ENCODE results near the gene ANKS1A.
A peak's percentile ranks its signal among the peaks of the same experiment; 100 is the strongest.

Gene ANKS1A

DNA sequence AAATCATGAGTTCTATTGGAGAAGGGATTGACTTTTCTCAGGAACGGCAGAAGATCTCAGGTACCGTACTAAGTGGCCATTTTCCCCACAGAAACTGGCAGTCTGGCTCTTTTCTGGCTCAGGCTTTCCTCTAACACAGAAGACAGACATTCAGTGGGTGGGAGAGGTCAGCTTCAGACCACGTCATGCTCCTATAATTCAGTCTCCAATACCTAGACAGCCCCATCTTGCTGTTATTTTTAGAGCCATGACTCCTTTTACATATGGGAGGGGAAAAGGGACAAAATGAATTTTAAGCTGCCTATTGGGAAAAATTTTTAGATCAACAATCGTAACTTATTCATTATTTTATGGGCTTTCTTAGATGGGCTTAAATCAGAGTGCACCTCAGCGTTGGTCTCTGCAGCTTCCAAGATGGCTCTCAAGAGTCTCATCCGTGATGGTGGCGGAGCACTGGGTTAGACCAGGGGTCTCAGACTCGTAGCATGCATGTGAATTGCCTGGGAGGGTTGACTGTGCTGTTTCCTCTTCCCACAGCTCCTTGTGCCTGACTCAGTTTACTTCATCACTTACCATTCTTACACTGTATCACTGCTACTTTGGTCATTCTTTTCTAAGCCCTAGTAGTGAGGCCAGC is 165.2 kb downstream of the ANKS1A start:
- no peak for DNase-seq (ENCODE audit: low spot score)

DNA sequence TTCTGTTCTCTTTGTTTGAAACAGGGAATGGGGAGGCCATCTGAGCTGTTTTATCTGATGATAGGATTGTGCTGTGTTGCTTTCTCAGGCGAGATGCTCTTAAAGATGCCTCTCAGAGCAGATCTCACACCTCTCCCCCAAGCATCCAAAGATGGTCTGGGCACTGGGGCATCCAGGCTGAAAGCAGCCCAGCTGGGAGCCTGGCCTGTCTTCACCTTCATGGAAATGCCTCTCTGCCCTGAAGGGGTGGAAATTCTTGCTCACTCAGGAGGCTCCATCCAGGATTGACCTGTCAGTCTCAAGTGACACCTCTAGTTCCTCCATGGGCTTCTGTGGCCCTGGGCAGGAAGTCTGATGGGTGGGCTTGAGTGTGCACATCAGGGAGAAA is 165.7 kb downstream of the ANKS1A start:
- DNase-seq (ENCODE audit: low spot score): no peak

DNA sequence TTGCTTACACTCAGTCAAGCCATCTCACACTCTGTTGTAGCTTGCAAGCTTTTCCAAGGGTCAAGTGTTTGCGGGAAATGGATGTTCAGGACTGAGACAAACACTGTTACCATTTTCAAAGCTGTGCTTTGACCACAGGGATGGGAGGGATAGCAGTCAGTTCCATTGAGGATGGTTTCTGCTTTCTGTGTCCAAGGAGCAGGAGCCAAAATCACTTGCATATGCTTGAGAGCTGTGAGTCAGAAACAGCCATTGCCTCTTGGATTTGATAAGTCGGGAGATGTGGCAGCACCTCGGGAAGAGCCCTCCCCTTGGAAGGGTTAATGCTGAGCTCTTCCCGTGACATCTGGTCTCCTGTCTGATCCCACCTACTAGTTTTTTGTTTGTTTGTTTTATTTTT is 166.8 kb downstream of the ANKS1A start:
- DNase-seq (ENCODE audit: low spot score): no peak

DNA sequence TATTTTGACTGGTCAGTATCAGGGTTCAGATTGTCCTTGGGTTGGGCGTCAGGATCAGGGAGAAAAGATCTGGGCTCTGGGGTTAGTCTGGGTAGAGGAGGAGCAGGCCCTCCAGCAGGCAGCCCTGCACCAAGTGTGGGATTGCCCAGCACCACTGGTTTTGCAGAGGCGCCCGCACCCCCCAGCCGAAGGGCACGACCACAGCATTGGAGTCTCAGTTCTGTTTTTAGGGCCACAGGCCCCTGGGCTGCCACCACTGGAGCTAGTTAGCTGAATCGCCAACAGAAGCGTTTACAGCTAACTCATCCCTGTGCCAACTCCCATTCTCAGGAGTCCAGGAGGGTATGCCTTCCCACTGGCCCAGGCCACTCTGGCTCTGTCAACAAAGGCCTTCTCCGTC is 167.9 kb downstream of the ANKS1A start:
- DNase-seq (ENCODE audit: low spot score): no peak

DNA sequence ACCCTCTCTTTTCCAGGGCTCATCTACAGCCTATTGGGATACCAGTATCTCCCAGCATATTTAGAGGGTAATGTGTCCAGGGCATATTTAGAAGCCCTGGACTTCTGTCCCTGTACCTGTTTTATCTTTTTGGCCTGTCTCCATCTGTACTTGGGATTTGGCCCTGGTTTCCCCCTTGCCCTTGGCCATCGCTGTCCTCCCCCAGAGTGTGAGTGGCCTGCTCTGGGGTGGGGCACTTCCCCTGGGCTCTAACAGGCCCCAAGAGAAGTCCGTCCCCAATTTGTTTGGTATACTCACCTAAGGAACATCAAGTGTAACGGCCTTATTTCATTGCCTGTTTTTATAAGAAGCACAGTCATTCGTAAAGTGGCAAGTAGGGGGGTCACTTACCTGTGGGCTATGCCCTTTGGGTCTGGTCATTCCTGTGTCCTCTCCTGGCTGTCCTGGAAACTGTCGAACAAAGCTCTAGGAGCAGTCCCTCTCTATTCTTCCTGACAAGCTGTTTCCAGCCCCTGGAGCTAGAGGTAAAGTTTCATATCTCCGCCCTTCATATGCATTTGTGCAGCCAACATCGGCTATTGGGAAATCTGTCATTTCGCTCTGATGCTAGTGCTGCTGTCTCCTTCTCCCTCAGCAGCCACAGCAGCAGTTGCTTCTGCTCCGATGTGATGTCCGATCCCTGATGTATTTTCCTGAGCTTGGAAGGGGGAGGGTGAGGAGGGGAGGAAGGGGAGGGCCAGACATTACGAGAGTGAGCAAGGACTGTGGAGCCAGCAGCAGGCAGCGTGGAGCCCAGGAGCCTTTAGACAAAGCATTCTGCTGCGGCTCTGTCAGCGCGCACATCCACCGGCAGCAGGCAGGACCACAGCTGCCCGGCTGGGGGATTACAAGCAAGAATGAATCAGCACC is 168.6 kb downstream of the ANKS1A start:
- DNase-seq (ENCODE audit: low spot score): no peak

DNA sequence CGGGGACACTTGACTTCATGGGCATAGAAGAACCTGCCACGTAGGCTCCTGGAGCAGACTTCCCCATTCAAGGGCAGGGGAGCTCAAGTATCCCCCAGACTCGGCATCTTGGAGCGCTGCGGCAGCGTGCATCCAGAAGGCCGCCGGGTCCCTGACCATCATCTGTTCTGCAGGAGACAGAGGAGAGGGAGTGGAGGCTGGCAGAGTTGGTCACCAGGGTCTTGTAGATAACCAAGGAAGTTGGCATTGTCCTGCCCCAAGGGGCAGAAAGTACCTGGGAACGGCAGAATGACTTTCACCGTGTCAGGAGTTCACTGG is 169.3 kb downstream of the ANKS1A start:
- no peak for DNase-seq (ENCODE audit: low spot score)

DNA sequence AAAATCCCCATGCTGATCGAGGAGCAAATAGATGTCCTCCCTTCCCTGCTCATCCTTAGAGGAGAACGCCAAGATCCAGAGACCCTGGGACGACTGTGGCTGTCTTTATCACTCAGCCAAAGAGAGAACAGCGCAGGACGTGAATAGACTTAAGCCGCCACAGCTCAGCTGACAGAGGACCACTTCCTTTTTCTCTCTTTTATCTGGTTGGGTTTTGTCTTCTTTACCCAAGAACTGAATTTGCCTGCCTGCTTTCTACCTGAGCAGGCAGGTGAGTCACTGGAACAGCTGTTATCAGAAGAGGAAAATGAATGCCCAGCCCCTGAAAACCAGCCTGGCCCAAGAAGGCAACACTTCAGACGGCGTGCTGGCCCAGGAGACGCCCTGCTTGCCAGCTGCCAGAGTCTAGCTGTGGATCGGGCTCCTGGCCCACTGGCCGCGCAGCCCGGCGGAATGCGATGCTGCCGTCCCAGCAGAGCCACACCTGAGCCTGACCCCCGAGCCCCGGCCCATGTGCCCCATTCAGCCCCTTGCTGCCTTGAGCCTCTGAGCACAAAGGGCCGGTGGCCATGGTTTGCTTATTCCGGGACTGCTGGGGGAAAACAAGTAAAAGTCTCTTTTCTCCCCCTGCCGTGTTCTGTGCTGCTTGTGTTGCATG is 169.9 kb downstream of the ANKS1A start:
- DNase-seq (ENCODE audit: low spot score): no peak

DNA sequence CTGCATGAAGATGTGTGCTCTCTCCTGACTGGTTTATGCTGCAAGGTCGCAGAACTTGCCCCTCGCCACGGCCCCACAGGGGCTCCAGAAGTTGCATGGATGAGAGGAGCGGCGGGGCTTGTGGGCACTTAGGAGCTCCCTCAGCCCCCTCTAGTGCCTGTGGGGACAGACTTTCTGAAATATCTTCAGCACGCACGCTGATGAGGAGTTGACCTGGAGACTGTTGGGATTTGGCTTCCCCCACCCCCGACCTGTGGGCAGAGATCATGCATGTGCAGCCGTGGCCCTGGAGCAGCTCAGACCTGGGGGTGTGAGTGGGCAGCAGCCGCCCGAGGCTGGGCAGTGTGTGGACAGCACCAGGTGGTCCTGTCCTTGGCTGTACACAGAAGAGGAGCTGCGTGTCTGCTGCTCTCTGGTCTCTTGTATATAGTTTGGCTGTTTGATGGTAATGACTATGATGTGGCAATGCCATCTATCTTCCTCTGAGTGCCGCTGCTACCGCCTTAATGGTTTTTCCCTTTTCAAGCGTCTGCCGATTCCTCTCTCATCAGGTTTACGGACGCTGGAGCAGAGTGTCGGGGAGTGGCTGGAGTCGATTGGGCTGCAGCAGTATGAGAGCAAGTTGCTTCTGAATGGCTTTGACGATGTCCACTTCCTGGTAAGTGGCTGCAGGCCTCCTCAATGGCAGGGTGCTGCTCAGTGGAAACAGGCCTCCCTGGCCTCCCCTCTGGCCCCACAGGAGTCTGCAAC is 170.7 kb downstream of the ANKS1A start:
- no peak for DNase-seq (ENCODE audit: low spot score)

DNA sequence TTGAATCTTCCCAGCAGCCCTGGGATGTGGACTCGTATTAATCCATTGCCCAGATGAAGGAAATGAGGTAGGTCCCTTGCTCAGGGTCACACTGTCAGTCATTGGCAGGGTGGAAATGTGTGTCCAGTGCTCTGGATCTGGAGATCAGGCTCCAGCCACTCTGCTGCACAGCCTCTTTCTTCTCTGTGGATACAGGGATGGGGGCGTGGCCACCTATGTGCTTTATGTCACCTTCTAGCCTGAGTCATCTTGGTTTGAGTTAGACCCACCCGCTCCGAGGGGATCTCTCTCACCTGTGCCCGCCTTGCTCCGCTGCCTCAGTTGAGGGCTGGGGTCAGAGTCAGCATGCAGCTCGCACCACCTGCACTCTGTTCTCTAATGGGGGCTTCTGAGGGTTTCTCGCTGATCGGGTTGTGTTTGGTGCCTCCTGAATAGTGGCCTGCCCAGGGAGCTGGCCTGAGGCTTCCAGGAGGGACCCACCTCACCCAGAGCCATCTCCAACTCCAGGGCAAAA is 172.1 kb downstream of the ANKS1A start:
- no peak for DNase-seq (ENCODE audit: low spot score)

DNA sequence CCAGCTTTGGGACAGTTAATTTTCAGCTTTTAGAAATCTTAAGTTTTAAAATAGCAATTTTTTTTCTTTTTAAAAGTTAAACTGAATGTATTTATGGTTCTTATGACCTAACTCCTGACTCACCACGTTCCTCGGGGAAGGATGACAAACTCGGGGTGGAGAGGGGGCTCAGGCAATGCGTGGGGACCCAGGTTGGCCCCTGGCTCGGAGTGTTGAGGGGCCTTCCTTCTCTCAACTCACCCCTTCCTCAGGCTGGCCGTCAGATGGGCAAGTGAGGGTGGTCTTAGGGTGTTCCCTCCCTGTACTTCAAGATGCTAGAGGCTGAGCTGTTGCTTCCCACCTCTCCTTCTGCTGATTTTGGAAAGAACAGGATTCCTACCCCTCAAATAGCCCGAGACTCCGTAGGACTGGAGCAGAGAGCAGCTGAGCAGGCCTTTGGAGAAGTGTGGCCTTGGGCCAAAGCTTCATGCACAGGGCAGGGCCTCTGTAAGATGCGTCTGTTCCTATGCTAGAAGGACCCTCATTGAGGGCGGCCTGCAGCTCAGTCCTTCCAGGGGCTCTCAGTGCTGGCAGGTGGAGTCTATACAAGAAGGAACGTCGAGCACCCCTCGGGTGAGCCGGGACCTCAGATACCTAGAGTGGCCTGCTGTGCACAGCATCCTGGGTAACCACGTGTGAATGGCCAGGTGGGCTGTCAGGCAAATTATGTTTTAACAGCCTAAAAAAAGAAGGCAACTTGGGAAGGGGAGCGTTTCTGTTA is 172.8 kb downstream of the ANKS1A start:
- no peak for DNase-seq (ENCODE audit: low spot score)

DNA sequence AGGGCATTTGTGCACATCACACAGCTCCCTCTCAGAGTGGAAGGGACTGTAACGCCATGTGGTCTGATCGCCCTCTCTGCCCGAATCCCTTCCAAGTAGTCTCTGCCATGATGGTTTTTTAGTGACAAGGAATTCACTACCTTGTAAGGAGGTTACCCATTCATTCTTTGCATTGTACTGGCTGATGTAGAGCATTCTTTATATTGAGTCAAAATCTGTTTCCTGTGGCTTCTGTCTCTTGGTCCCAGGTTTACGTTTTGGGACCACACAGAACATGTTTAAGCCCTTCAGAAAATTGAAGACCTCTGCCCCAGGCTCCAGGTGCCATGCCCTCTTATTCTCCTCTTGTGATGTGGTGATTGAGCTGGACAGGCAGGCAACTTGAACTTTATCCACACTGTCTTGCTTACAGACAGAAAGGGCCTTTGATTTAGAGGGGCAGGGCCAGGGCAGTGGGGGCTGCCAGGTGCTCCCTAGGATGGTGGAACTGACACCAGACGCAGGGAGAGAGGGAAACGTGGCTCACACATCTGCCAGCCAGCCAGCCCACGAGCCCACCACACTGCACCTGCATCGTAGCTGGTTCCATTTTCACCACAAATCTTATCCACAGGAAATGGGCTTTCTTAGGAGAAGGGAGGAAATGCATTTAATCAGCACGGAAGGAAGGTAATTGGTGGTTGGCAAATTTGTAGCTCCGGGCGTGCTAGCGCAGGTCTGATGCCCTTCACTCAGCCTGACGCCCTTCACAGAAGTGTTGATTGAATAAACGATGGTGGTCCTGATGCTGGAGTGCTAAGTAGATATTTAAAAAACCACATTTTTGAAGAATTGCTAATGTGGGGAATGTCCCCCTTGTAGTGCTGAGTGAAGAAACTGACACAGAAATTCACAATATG is 173.9 kb downstream of the ANKS1A start:
- no peak for DNase-seq (ENCODE audit: low spot score)

DNA sequence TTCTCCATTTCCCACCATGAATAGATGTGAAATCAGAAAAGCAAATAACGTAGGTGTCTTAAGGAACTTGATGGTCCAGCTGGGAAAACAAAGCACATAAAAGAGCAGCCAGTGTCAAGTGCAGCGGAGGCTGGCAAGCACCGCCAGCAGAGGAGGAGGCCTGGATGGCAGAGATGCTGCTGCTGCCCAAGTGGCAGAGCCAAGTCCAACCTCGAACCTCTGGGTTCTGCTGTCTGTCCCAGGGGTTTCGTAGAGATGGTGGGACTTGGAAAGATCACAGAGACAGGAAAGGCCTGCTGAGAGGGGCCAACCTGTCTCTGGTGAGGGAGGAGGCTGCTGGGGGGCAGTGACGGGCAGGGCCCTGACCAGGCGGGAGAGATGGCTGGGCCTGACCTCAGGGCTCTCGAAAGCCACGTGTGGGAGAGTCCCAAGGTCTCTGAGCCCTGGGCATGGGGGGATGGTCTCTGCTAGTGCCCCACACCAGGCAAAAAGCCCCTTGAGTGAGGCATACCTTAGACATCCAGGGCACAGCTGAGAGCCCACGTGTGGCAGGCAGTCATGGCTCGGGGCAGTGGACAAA is 174.7 kb downstream of the ANKS1A start:
- no peak for DNase-seq (ENCODE audit: low spot score)

DNA sequence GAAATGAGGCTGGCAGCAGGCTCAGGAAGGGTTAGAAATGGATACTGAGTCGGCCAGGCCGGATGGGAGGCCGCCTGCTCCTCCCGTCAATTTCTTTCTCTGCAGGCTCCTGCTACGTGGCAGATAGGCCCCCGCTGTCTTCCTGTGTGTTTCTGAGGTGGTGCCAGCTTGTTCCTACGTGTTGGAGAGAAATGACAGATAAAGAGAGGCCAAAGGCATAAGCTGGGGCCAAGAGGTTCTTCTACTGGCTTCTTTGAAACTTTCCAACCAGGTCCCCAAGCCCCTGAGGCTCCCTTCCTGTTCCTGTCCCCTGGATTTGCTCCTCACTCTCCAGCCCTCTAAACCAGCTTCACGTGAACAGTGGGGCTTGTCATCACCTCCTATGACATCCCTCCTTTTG is 175.2 kb downstream of the ANKS1A start:
- no peak for DNase-seq (ENCODE audit: low spot score)

DNA sequence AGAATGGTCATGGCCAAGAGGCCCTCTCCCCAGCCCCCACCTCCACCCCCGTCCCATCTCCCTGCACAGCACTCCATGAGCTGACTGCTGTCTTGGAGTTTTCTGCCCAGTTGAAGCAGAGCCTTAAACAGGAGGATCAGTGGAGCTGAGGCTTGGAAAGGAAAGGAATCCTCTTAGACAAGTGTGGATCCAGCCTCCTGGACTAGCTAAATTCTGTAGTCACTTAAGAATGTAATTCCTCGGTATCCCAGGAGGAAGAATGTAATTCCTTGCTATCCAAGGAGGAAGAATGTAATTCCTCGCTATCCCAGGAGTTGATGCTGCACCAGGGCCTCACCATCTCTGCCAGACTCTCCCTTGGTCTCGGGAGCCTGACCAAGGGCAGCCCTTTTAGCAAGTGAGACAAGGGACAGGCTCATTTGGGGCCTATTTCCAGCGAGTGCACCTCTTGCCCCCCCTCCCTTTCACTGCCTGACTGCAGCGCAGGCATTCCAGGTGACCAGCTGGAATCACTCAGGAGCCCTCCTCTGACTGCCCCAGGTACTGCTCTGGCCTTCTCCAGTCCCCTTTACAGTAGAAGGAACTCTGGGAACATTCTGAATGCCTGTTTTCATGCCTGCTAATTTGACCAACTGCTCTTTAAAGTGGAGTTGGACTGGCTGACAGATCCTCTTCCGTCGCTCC is 175.8 kb downstream of the ANKS1A start:
- DNase-seq (ENCODE audit: low spot score): no peak

DNA sequence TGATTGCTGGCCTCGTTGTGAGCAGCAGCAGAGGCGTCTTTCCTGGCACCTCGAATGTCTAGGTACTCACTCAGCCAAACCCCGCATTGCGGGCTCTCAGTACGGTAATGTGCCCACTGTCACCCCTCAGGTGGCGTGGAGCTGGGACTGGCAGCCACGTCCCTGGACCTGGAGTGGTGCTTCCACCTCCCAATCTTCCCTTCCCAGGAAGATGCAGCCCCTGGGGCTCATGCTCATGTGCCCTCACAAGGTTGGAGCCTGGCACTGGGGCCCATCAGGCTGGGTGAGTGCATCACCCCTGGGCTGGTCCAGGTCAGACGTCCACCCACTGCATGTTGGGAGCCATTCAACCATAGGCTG is 176.4 kb downstream of the ANKS1A start:
- no peak for DNase-seq (ENCODE audit: low spot score)

DNA sequence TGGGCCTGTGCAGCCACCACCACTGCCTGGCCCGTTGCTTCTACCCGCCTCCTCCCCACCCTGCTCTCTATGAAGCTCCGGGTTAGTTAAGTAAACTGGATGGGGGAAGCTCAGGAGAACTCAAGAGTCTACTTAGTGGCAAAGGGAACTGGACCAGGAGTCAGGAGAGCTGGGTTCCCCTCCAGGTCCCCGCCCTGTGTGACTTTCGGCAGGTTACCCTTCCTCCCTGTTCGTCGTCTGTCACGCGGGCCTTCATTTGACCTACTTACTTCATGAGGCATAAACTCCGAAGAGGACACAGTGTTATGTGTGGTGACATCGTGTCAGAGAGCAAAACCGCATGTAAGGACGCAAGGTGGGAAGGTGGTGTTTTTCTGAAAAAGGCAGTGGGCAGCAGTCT is 176.8 kb downstream of the ANKS1A start:
- no peak for DNase-seq (ENCODE audit: low spot score)

DNA sequence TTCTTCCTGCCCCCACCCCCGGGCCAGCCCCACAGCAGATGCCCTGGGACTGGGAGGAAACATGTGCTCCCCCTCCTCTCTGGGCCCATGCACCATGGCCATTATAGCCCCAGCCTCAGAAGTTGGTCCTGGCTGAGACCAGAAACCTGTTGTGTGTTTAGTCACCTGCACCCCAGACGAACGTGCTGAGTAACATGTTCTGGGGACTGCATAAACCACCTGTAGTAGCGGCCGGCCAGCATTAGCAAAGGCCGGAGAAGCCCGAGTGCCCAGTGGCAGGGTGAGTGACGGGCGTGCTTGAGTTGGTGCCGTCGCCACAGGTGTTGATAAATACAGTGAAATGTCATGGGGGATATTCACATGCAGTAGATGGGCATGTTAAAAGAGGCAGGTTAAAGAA is 178.2 kb downstream of the ANKS1A start:
- no peak for DNase-seq (ENCODE audit: low spot score)

DNA sequence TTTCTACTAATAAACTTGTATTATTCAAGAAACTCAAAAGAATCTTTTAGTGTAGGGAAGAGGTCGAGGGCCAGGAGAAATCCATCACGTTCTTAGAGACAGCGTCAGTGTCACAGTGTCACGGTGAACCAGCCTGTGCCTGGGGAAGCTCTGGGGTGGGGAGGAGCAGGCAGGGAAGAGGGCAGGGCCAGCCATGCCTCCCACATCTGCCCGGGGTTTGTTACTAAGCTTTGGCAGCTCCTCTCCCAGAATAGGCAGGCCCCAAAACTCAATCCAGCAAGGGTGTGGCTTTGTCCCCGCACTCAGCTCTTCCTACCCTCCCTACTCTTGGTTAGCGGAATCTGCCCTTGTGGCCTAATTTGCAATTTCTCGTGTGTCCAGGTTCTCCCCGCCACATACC is 179.2 kb downstream of the ANKS1A start:
- no peak for DNase-seq (ENCODE audit: low spot score)

DNA sequence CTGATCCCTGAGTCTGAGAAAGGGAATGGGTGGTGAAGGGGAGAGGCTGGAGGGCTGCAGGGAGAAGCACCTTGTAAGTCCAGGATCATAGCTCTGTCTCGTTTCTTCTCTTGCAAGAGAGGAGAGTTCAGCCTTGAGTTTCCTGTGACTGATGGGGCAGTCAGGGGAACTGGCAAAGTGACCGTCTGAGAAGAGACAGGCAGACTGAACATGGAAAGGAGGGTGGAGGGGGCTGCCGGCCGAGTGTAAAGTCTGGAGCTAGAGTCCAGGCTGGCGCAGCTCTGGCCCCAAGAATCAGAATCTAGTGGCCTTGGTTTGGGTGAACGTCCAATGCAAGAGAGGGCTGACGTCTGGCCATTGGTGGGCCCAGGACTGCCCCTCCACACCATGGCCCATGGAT is 179.6 kb downstream of the ANKS1A start:
- no peak for DNase-seq (ENCODE audit: low spot score)

DNA sequence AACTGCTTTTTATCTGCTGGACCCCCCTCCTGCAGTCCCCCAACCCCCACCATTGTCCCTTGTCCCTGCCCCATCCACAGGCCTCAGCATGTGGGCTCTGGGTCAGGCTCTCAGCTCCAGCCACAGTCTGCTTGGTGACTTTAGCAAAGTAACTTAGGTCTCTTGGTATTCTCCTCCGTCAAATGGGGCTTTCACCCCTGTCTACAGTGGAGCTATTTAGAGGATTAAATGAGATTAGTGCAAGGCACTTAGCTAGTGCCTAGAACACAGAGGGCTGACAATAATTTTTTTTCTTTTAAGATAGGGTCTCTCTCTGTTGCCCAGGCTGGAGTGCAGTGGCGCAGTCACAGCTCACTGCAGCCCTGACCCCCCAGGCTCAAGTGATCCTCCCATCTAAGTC is 180.2 kb downstream of the ANKS1A start:
- DNase-seq (ENCODE audit: low spot score): peak; percentile 58

Data from D341Med (cell line).